CD14-positive monocyte (primary cell): Measurements from ENCODE around the gene ANGPTL2. TPM values are rescaled to one million over a fixed set of nuclear protein-coding genes. Genes with fewer than 3 reads are reported as not detected.

ENCODE experiments used
- DNase-seq, 3 donors: peaks; one replicate each; pipeline ENCODE4 v3.0.0-alpha.2; 2011 to 2022
- H2AFZ ChIP-seq: 2 replicates; pipeline ENCODE4 v1.6.0; 2012; ENCODE audit warnings: mild to moderate bottlenecking, low read depth, low read length, inconsistent platforms; ENCODE audit not compliant: insufficient read depth, poor library complexity, severe bottlenecking
- H3K27ac ChIP-seq, 2 donors: 1 replicate in 1 of 2; 2 replicates in 1 of 2; pipeline ENCODE4 v1.5.1; 2012 to 2013; ENCODE audit warnings: low read length in 2 of 2, control low read depth in 1 of 2, inconsistent platforms in 1 of 2, low read depth in 1 of 2, mild to moderate bottlenecking in 1 of 2
- H3K27me3 ChIP-seq, 2 donors: one replicate each; pipeline versions ENCODE4 v1.6.0 to v1.6.1; 2011 to 2013; ENCODE audit warnings: low read length in 2 of 2; ENCODE audit not compliant: control insufficient read depth in 2 of 2, insufficient read depth in 2 of 2
- H3K36me3 ChIP-seq, 2 donors: replicated peaks in 1 of 2; 1 replicate in 1 of 2; 2 replicates in 1 of 2; pipeline versions ENCODE4 v1.5.1 to v1.6.1; 2012 to 2013; ENCODE audit warnings: low read length in 2 of 2, control low read depth in 1 of 2, inconsistent platforms in 1 of 2, mild to moderate bottlenecking in 1 of 2; ENCODE audit not compliant: insufficient read depth in 2 of 2, control insufficient read depth in 1 of 2
- H3K4me1 ChIP-seq, 2 donors: 1 replicate in 1 of 2; 2 replicates in 1 of 2; pipeline versions ENCODE4 v1.5.1 to v1.6.1; 2012 to 2013; ENCODE audit warnings: low read length in 2 of 2, control low read depth in 1 of 2, inconsistent platforms in 1 of 2, mild to moderate bottlenecking in 1 of 2, moderate library complexity in 1 of 2; ENCODE audit not compliant: insufficient read depth in 2 of 2, control insufficient read depth in 1 of 2
- H3K4me2 ChIP-seq: replicated peaks from 2 replicates; pipeline ENCODE3; 2012; ENCODE audit warnings: low read length, moderate library complexity, mild to moderate bottlenecking; ENCODE audit not compliant: poor library complexity, severe bottlenecking; ENCODE audit errors: extremely low read depth
- H3K4me3 ChIP-seq, 3 experiments: fragments of 200-600 bp in 1 of 3; sonication (generic) in 1 of 3; replicated peaks in 1 of 3; 1 replicate in 2 of 3; 2 replicates in 1 of 3; pipeline ENCODE4 v1.5.1; 2011 to 2013; ENCODE audit warnings: low read length in 3 of 3, mild to moderate bottlenecking in 3 of 3, control low read depth in 2 of 3, low read depth in 2 of 3, inconsistent platforms in 1 of 3, moderate library complexity in 1 of 3
- H3K79me2 ChIP-seq: 2 replicates; pipeline ENCODE4 v1.6.0; 2012; ENCODE audit warnings: mild to moderate bottlenecking, control low read depth, inconsistent platforms, low read length, moderate library complexity; ENCODE audit not compliant: insufficient read depth
- H3K9ac ChIP-seq: 2 replicates; pipeline ENCODE4 v1.6.0; 2017; ENCODE audit warnings: low read length, mild to moderate bottlenecking; ENCODE audit not compliant: insufficient read depth, poor library complexity, severe bottlenecking
- H3K9me3 ChIP-seq, 2 donors: replicated peaks in 1 of 2; 1 replicate in 1 of 2; 2 replicates in 1 of 2; pipeline versions ENCODE4 v1.5.1 to v1.6.1; 2012 to 2013; ENCODE audit warnings: low read length in 2 of 2, control low read depth in 1 of 2; ENCODE audit not compliant: control insufficient read depth in 1 of 2, insufficient read depth in 1 of 2
- H4K20me1 ChIP-seq: 2 replicates; pipeline ENCODE4 v1.6.0; 2012; ENCODE audit warnings: mild to moderate bottlenecking, low read length, control low read depth, moderate library complexity; ENCODE audit not compliant: insufficient read depth
- H3K27ac Mint-ChIP-seq, 7 donors: one replicate each; pipeline ENCODE4 v1.8.0; 2020; ENCODE audit warnings: mild to moderate bottlenecking in 7 of 7, mixed read lengths in 7 of 7, moderate library complexity in 6 of 7, inconsistent platforms in 2 of 7
- H3K27me3 Mint-ChIP-seq, 3 donors: one replicate each; pipeline ENCODE4 v1.8.0; 2021 to 2022; ENCODE audit warnings: low read depth in 3 of 3, mild to moderate bottlenecking in 3 of 3, mixed read lengths in 3 of 3, moderate library complexity in 3 of 3, inconsistent platforms in 1 of 3
- H3K36me3 Mint-ChIP-seq, 2 donors: one replicate each; pipeline ENCODE4 v1.8.0; 2020; ENCODE audit warnings: mixed read lengths in 2 of 2, inconsistent platforms in 1 of 2, mild to moderate bottlenecking in 1 of 2
- H3K4me1 Mint-ChIP-seq: one replicate; pipeline ENCODE4 v1.8.0; 2020; ENCODE audit warnings: mild to moderate bottlenecking, mixed read lengths
- H3K4me3 Mint-ChIP-seq, 2 donors: one replicate each; pipeline ENCODE4 v1.8.0; 2020; ENCODE audit warnings: mild to moderate bottlenecking in 2 of 2, mixed read lengths in 2 of 2, moderate library complexity in 1 of 2
- H3K9me3 Mint-ChIP-seq, 7 donors: one replicate each; pipeline ENCODE4 v1.8.0; 2020 to 2022; ENCODE audit warnings: mixed read lengths in 7 of 7, mild to moderate bottlenecking in 6 of 7, moderate library complexity in 6 of 7, inconsistent platforms in 2 of 7
- WGBS: methylation state at CpG from one replicate; pipeline ENCODE4 v1.1.5; 2013; ENCODE audit warnings: missing lambda C conversion rate; ENCODE audit not compliant: insufficient coverage; 5-methylcytosine and 5-hydroxymethylcytosine counted together
- intact Hi-C, 2 donors: fragments of 100-400 bp; cut with micrococcal nuclease; formaldehyde crosslinking; loops; one replicate each; pipeline versions ENCODE4 v1.15.0 to v1.15.1; 2023
- polyA plus RNA-seq, 3 donors: library from polyadenylated mRNA; depleted of rRNA in 1 of 3; unstranded in 2 of 3; stranded (reverse) in 1 of 3; fragments of 300-500 nt in 2 of 3; fragments of >200 nt in 1 of 3; fragmentation: Illumina TruSeq in 2 of 3; gene quantifications; 1 replicate in 2 of 3; 2 replicates in 1 of 3; pipeline ENCODE4 v1.2.3, GENCODE V29; 2012 to 2021
- TF ChIP-seq, protein P1 (sequence below): fragments of 200-600 bp; IDR thresholded peaks from one replicate; pipeline ENCODE4 v1.8.0; 2022; ENCODE audit warnings: antibody characterized with exemption, mild to moderate bottlenecking

ANGPTL2 gene
- polyA plus RNA-seq, 3 donors = not detected

DNA sequence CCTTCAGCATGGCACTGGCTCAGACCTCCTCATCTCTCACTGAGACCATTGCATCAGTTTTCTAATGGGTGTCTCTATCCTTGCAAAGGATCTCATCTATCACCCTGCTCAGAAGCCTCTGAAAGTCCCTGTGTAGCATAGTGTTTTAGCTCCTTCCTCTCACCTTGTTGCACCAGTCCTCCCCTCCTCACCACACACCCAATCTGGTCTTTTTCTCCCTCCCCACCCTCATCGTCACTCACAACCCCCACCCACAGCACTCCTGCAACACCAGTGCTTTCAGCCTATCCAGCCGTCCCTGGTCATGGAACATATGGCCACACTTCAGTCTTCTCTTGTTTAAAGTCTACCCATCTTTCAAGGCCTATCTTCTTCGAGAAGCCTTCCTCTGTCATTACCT, 74.5 kb downstream of the ANGPTL2 start:
- no peak for DNase-seq
- Histone ChIP-seq H4K20me1 (no peaks in the 10 kb centered on the region), H3K27me3 (no peaks in the 10 kb centered on the region), H3K4me3 (no peak overlapping the region), H3K27ac (no peak overlapping the region), H3K36me3 (no peaks in the 10 kb centered on the region), H3K79me2 (no peaks in the 10 kb centered on the region), H3K4me1 (peaks cover 21% of the 10 kb centered on the region in 2 donors), H2AFZ (no peak overlapping the region), H3K4me2 (no peak overlapping the region), H3K9me3 (no peaks in the 10 kb centered on the region), H3K9ac (no peak overlapping the region)
- 100% methylated on average over 3 of the region's 3 CpGs for WGBS
- peaks cover 0 to 2% (median 0%) of the 10 kb centered on the region in 7 donors for H3K9me3 Mint-ChIP-seq
- TF ChIP-seq, protein P1, sequence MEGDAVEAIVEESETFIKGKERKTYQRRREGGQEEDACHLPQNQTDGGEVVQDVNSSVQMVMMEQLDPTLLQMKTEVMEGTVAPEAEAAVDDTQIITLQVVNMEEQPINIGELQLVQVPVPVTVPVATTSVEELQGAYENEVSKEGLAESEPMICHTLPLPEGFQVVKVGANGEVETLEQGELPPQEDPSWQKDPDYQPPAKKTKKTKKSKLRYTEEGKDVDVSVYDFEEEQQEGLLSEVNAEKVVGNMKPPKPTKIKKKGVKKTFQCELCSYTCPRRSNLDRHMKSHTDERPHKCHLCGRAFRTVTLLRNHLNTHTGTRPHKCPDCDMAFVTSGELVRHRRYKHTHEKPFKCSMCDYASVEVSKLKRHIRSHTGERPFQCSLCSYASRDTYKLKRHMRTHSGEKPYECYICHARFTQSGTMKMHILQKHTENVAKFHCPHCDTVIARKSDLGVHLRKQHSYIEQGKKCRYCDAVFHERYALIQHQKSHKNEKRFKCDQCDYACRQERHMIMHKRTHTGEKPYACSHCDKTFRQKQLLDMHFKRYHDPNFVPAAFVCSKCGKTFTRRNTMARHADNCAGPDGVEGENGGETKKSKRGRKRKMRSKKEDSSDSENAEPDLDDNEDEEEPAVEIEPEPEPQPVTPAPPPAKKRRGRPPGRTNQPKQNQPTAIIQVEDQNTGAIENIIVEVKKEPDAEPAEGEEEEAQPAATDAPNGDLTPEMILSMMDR = no peak
- peaks cover 36% of the 10 kb centered on the region for H3K4me1 Mint-ChIP-seq
- H3K4me3 Mint-ChIP-seq = no peak overlapping the region
- no peak overlapping the region for H3K27ac Mint-ChIP-seq
- peaks cover 0 to 13% (median 5%) of the 10 kb centered on the region in 3 donors for H3K27me3 Mint-ChIP-seq
- intact Hi-C loops = no loop called here
- peaks cover 7 to 9% of the 10 kb centered on the region in 2 donors for H3K36me3 Mint-ChIP-seq

DNA sequence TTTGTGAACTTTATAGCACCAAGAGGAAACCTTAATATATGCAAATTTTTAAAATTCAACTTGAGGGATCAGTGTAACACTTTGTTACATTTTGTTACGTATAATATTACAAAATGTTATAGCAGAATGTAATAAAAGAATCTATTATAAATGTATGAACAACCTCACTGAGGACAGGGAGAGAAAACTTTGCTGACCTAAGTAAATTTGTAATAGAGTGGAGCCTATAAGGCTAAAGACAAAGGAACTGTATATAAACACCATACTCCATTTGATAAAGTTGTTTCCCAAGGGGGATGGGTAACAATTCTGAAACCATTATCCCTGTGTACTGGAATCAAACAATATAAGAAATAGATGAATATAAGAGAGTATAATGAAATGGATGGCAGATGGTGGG, 77.3 kb downstream of the ANGPTL2 start:
- peaks cover 24% of the 10 kb centered on the region for H3K4me1 Mint-ChIP-seq
- H3K4me3 Mint-ChIP-seq = no peak overlapping the region
- intact Hi-C loops = no loop called here

More for the DNA sequence above, 77.3 kb downstream of the ANGPTL2 start:
- WGBS = no CpG with 5 or more reads among the region's 1 CpG
- TF ChIP-seq, protein P1 = no peak
- H3K36me3 ChIP-seq = no peaks in the 10 kb centered on the region
- H3K27me3 ChIP-seq = no peaks in the 10 kb centered on the region
- Mint-ChIP-seq H3K36me3 (peaks cover 2 to 5% of the 10 kb centered on the region in 2 donors), H3K9me3 (peaks cover 0 to 2% (median 0%) of the 10 kb centered on the region in 7 donors), H3K27me3 (peaks cover 0 to 10% (median 0%) of the 10 kb centered on the region in 3 donors), H3K27ac (no peak overlapping the region)
- H3K27ac ChIP-seq = no peak overlapping the region
- peaks cover 21% of the 10 kb centered on the region in 2 donors for H3K4me1 ChIP-seq
- H4K20me1 ChIP-seq = no peaks in the 10 kb centered on the region
- H3K4me3 ChIP-seq = no peak overlapping the region
- no peak overlapping the region for H3K9ac ChIP-seq
- H3K9me3 ChIP-seq = no peaks in the 10 kb centered on the region
- H3K4me2 ChIP-seq = no peak overlapping the region
- DNase-seq = no peak
- H3K79me2 ChIP-seq = no peaks in the 10 kb centered on the region
- no peak overlapping the region for H2AFZ ChIP-seq
